HEK293 (cell line): ENCODE results near the gene DMPK.

ENCODE experiments used
- MYNN ChIP-seq: fragments of 450-650 bp; formaldehyde crosslinking; IDR thresholded peaks from 2 replicates; pipeline ENCODE4 v1.5.1; 2016; ENCODE audit warnings: missing biosample characterization, missing genetic modification characterization, borderline replicate concordance
- TF ChIP-seq, protein P1 (sequence below): fragments of 450-650 bp; formaldehyde crosslinking; IDR thresholded peaks from 2 replicates; pipeline ENCODE4 v1.5.1; 2016; ENCODE audit warnings: missing biosample characterization, missing genetic modification characterization

DNA sequence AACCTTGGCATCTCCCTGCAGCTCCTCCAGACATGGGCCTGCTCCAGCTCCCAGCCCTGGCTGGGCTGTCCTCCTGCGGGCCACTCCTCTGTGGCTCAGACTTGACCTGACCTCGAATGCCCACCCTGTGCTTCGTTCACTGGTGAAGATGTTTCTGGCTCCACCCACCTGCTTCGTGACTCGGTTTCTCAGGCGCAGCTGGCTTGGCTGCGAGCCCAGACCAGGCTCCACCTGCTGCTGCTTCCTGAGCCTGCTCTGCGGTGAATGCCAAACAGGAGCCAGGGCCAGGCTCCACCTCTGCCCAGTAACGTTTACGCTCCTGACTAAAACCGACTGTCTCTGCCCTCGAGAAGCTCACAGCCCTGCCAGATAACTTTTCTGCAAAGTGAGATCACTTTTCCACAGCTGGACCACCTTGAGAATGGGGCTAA is 41.8 kb upstream of the DMPK start:
- TF ChIP-seq MYNN, result no peak
- TF ChIP-seq, protein P1, sequence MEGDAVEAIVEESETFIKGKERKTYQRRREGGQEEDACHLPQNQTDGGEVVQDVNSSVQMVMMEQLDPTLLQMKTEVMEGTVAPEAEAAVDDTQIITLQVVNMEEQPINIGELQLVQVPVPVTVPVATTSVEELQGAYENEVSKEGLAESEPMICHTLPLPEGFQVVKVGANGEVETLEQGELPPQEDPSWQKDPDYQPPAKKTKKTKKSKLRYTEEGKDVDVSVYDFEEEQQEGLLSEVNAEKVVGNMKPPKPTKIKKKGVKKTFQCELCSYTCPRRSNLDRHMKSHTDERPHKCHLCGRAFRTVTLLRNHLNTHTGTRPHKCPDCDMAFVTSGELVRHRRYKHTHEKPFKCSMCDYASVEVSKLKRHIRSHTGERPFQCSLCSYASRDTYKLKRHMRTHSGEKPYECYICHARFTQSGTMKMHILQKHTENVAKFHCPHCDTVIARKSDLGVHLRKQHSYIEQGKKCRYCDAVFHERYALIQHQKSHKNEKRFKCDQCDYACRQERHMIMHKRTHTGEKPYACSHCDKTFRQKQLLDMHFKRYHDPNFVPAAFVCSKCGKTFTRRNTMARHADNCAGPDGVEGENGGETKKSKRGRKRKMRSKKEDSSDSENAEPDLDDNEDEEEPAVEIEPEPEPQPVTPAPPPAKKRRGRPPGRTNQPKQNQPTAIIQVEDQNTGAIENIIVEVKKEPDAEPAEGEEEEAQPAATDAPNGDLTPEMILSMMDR (tag by site-specific recombination), result no peak
